H1 (cell line): Measurements from ENCODE around the gene ANKMY2. TPM values are rescaled to one million over a fixed set of nuclear protein-coding genes. Genes with fewer than 3 reads are reported as not detected.

Experiments
- CTCF ChIA-PET: fragments of 300-600 bp; sonication (Branson Sonifier 250); formaldehyde crosslinking; loops from one replicate; lab custom pipeline; 2021; ENCODE audit not compliant: partially characterized antibody; lab: Charles Lee
- POLR2A ChIA-PET: fragments of 300-600 bp; sonication (Branson Sonifier 250); formaldehyde crosslinking; loops from one replicate; lab custom pipeline; 2021; ENCODE audit warnings: inconsistent platforms; ENCODE audit not compliant: partially characterized antibody; lab: Charles Lee
- DNase-seq, 2 experiments: peaks; one replicate each; pipeline versions ENCODE4 v3.0.0 to v3.0.0-alpha.2; 2010 to 2022; ENCODE audit warnings: low spot score in 2 of 2, low read depth in 1 of 2, mixed read lengths in 1 of 2
- FAIRE-seq: peaks from 2 replicates; lab custom pipeline; 2011; peaks lifted over from hg19 to GRCh38; lab: Jason Lieb, UNC
- H2AFZ ChIP-seq: 2 replicates; pipeline ENCODE4 v1.8.1; 2012; ENCODE audit warnings: low read length, inconsistent platforms
- H2AK5ac ChIP-seq: 2 replicates; pipeline ENCODE4 v1.6.1; 2013; ENCODE audit warnings: low read depth, low read length
- H2BK120ac ChIP-seq: replicated peaks from 2 replicates; pipeline ENCODE3; 2013; ENCODE audit warnings: low read depth, low read length, inconsistent platforms
- H2BK12ac ChIP-seq: 2 replicates; pipeline ENCODE4 v1.6.1; 2013; ENCODE audit warnings: low read depth, low read length
- H2BK15ac ChIP-seq: 2 replicates; pipeline ENCODE4 v1.6.1; 2013; ENCODE audit warnings: low read length
- H2BK20ac ChIP-seq: 2 replicates; pipeline ENCODE4 v1.6.1; 2013; ENCODE audit warnings: low read length
- H2BK5ac ChIP-seq: 2 replicates; pipeline ENCODE4 v1.6.1; 2013; ENCODE audit warnings: low read depth, low read length
- H3K14ac ChIP-seq: 2 replicates; pipeline ENCODE4 v1.6.1; 2013; ENCODE audit warnings: inconsistent platforms; ENCODE audit not compliant: insufficient read length
- H3K18ac ChIP-seq: 2 replicates; pipeline ENCODE4 v1.6.1; 2013; ENCODE audit warnings: low read length; ENCODE audit errors: extremely low read depth
- H3K23ac ChIP-seq: 2 replicates; pipeline ENCODE4 v1.6.1; 2013; ENCODE audit warnings: inconsistent platforms; ENCODE audit not compliant: insufficient read length
- H3K23me2 ChIP-seq: 2 replicates; pipeline ENCODE4 v1.6.1; 2013; ENCODE audit warnings: low read depth, low read length
- H3K27ac ChIP-seq: 2 replicates; pipeline ENCODE4 v1.6.1; 2011; ENCODE audit warnings: low read depth, low read length, inconsistent platforms
- H3K27me3 ChIP-seq, 4 experiments: replicated peaks in 1 of 4; 1 replicate in 1 of 4; 2 replicates in 3 of 4; pipeline versions ENCODE4 v1.6.1 to v1.8.1; 2011 to 2013; ENCODE audit warnings: low read length in 3 of 4, mild to moderate bottlenecking in 3 of 4, inconsistent platforms in 2 of 4, mixed read lengths in 2 of 4, moderate library complexity in 1 of 4; ENCODE audit not compliant: control insufficient read depth in 3 of 4, insufficient read depth in 3 of 4; ENCODE audit errors: extremely low read depth in 1 of 4
- H3K36me3 ChIP-seq, 4 experiments: 2 replicates each; pipeline versions ENCODE4 v1.6.1 to v1.8.1; 2011 to 2013; ENCODE audit warnings: mild to moderate bottlenecking in 4 of 4, low read length in 3 of 4, moderate library complexity in 2 of 4, control low read depth in 1 of 4, inconsistent platforms in 1 of 4; ENCODE audit not compliant: insufficient read depth in 4 of 4, control insufficient read depth in 2 of 4
- H3K4ac ChIP-seq: replicated peaks from 2 replicates; pipeline ENCODE3; 2013; ENCODE audit warnings: low read length, low read depth, mixed read lengths, inconsistent platforms; ENCODE audit not compliant: insufficient read length
- H3K4me1 ChIP-seq, 4 experiments: replicated peaks in 1 of 4; 1 replicate in 1 of 4; 2 replicates in 3 of 4; pipeline versions ENCODE4 v1.6.1 to v1.8.1; 2011 to 2013; ENCODE audit warnings: low read length in 3 of 4, inconsistent platforms in 2 of 4, mixed read lengths in 1 of 4; ENCODE audit not compliant: insufficient read depth in 4 of 4, control insufficient read depth in 3 of 4
- H3K4me2 ChIP-seq, 2 experiments: 2 replicates each; pipeline versions ENCODE4 v1.6.1 to v1.8.1; 2011 to 2013; ENCODE audit warnings: low read depth in 2 of 2, low read length in 2 of 2, control low read depth in 1 of 2, inconsistent platforms in 1 of 2, mild to moderate bottlenecking in 1 of 2; ENCODE audit not compliant: insufficient read depth in 1 of 2
- H3K4me3 ChIP-seq, 4 experiments: fragments of 200-600, 300-600 bp in 1 of 4; sonication (generic), shearing (Covaris generic), sonication (Bioruptor Twin) in 1 of 4; 2 replicates each; pipeline versions ENCODE4 v1.5.1 to v1.8.1; 2011 to 2016; ENCODE audit warnings: low read length in 4 of 4, low read depth in 3 of 4, control low read depth in 2 of 4, inconsistent platforms in 2 of 4, mild to moderate bottlenecking in 2 of 4, mixed read lengths in 1 of 4, moderate library complexity in 1 of 4; ENCODE audit not compliant: insufficient read depth in 2 of 4; ENCODE audit errors: extremely low read depth in 1 of 4
- H3K56ac ChIP-seq: replicated peaks from 2 replicates; pipeline ENCODE3; 2013; ENCODE audit warnings: low read depth, mild to moderate bottlenecking, mixed read lengths, low read length, inconsistent platforms; ENCODE audit not compliant: insufficient read length
- H3K79me1 ChIP-seq: 2 replicates; pipeline ENCODE4 v1.6.1; 2013; ENCODE audit warnings: low read depth, low read length, control low read depth
- H3K79me2 ChIP-seq, 2 experiments: 2 replicates each; pipeline versions ENCODE4 v1.6.1 to v1.8.1; 2012 to 2013; ENCODE audit warnings: low read length in 2 of 2, mild to moderate bottlenecking in 2 of 2, inconsistent platforms in 1 of 2; ENCODE audit not compliant: insufficient read depth in 2 of 2, control insufficient read depth in 1 of 2
- H3K9ac ChIP-seq, 4 experiments: replicated peaks in 1 of 4; 1 replicate in 1 of 4; 2 replicates in 3 of 4; pipeline versions ENCODE4 v1.6.1 to v1.8.1; 2011 to 2013; ENCODE audit warnings: low read depth in 3 of 4, low read length in 3 of 4, control low read depth in 2 of 4, mild to moderate bottlenecking in 2 of 4, moderate library complexity in 2 of 4, inconsistent platforms in 1 of 4; ENCODE audit errors: extremely low read depth in 1 of 4
- H3K9me3 ChIP-seq, 2 experiments: 2 replicates each; pipeline versions ENCODE4 v1.6.1 to v1.8.1; 2012 to 2013; ENCODE audit warnings: mild to moderate bottlenecking in 2 of 2, moderate library complexity in 2 of 2, control low read depth in 1 of 2, inconsistent platforms in 1 of 2, low read depth in 1 of 2, low read length in 1 of 2, mixed read lengths in 1 of 2; ENCODE audit not compliant: insufficient read depth in 2 of 2
- H4K20me1 ChIP-seq, 2 experiments: replicated peaks in 1 of 2; 2 replicates each; pipeline versions ENCODE3 to v1.8.1; 2011 to 2013; ENCODE audit warnings: inconsistent platforms in 2 of 2, low read length in 2 of 2, mild to moderate bottlenecking in 1 of 2; ENCODE audit not compliant: insufficient read depth in 2 of 2, control insufficient read depth in 1 of 2
- H4K5ac ChIP-seq: 2 replicates; pipeline ENCODE4 v1.6.1; 2013; ENCODE audit warnings: low read length, low read depth, mixed read lengths, inconsistent platforms; ENCODE audit not compliant: insufficient read length
- H4K8ac ChIP-seq: 2 replicates; pipeline ENCODE4 v1.8.0; 2013; ENCODE audit warnings: mild to moderate bottlenecking, moderate library complexity, low read length, inconsistent platforms; ENCODE audit not compliant: insufficient read depth; ENCODE audit errors: extremely low read depth
- H4K91ac ChIP-seq: replicated peaks from 2 replicates; pipeline ENCODE3; 2013; ENCODE audit warnings: low read length, mixed read lengths, inconsistent platforms; ENCODE audit not compliant: insufficient read length
- CHD2 ChIP-seq: IDR thresholded peaks from 2 replicates; pipeline ENCODE4 v1.6.1; 2012; ENCODE audit warnings: low read length, improper control_type of control experiment
- CREB1 ChIP-seq: IDR thresholded peaks from 2 replicates; pipeline ENCODE4 v1.6.1; 2012; ENCODE audit warnings: inconsistent platforms
- E2F6 ChIP-seq: IDR thresholded peaks from 2 replicates; pipeline ENCODE4 v1.6.1; 2012; ENCODE audit warnings: inconsistent platforms
- GTF2F1 ChIP-seq: IDR thresholded peaks from 2 replicates; pipeline ENCODE4 v1.6.1; 2012; ENCODE audit warnings: low read depth, low read length, improper control_type of control experiment, borderline replicate concordance
- JUN ChIP-seq: IDR thresholded peaks from 2 replicates; pipeline ENCODE4 v1.6.1; 2011; ENCODE audit warnings: low read depth, mild to moderate bottlenecking, improper control_type of control experiment, low read length
- PHF8 ChIP-seq: fragments of 200-600 bp; sonication (generic); conservative IDR thresholded peaks from 2 replicates; pipeline ENCODE4 v1.7.1; 2012; ENCODE audit warnings: low read depth, mild to moderate bottlenecking, inconsistent platforms, low read length, moderate library complexity
- RAD21 ChIP-seq, 2 experiments: IDR thresholded peaks in 1 of 2; conservative IDR thresholded peaks in 1 of 2; 2 replicates each; pipeline ENCODE4 v1.6.1; 2011; ENCODE audit warnings: low read depth in 2 of 2, low read length in 2 of 2, improper control_type of control experiment in 1 of 2, inconsistent platforms in 1 of 2, mild to moderate bottlenecking in 1 of 2, moderate library complexity in 1 of 2
- RNF2 ChIP-seq: fragments of 200-900, 300-1000 bp; sonication (generic); IDR thresholded peaks from 2 replicates; pipeline ENCODE4 v1.7.1; 2016; ENCODE audit warnings: borderline replicate concordance, low read depth, mild to moderate bottlenecking, antibody characterized with exemption, low read length; ENCODE audit not compliant: poor library complexity, severe bottlenecking; ENCODE audit errors: missing control alignments
- SIN3A ChIP-seq, 2 experiments: IDR thresholded peaks in 1 of 2; conservative IDR thresholded peaks in 1 of 2; 2 replicates each; pipeline ENCODE4 v1.6.1; 2011 to 2012; ENCODE audit warnings: low read length in 2 of 2, improper control_type of control experiment in 1 of 2, low read depth in 1 of 2, mild to moderate bottlenecking in 1 of 2
- USF2 ChIP-seq: IDR thresholded peaks from 2 replicates; pipeline ENCODE4 v1.6.1; 2011; ENCODE audit warnings: low read length, improper control_type of control experiment
- YY1 ChIP-seq: IDR thresholded peaks from 2 replicates; pipeline ENCODE4 v1.6.1; 2011; ENCODE audit warnings: low read depth, mild to moderate bottlenecking, low read length
- ZNF274 ChIP-seq: IDR thresholded peaks from 2 replicates; pipeline ENCODE4 v1.7.0; 2012; ENCODE audit warnings: low read length, borderline replicate concordance; ENCODE audit errors: extremely low read depth
- WGBS, 2 experiments: shearing (Covaris generic) in 1 of 2; methylation state at CpG; one replicate each; pipeline versions ENCODE4 v1.1.6 to v1.1.7; 2013 to 2015; ENCODE audit warnings: low lambda C conversion rate in 2 of 2, mixed read lengths in 2 of 2, inconsistent platforms in 1 of 2, low coverage in 1 of 2, missing lambda C conversion rate in 1 of 2; ENCODE audit not compliant: insufficient replicate concordance in 2 of 2, insufficient coverage in 1 of 2, insufficient read length in 1 of 2; ENCODE audit errors: extremely low coverage in 1 of 2, missing lambda C conversion rate in 1 of 2; 5-methylcytosine and 5-hydroxymethylcytosine counted together
- polyA plus RNA-seq, 7 experiments: library from polyadenylated mRNA; depleted of rRNA in 3 of 7; stranded (reverse) in 5 of 7; unstranded in 2 of 7; fragments of >200 nt in 5 of 7; fragments of 200-250 nt in 2 of 7; gene quantifications; 1 replicate in 5 of 7; 2 replicates in 1 of 7; 4 replicates in 1 of 7; pipeline versions ENCODE4 v1.2.1 to v1.2.3, GENCODE V29; 2011 to 2013; ENCODE audit warnings: missing spikeins in 2 of 7, mixed read lengths in 2 of 7
- total RNA-seq: library from RNA; stranded (reverse); fragmentation: NEBNext Ultra II Directional; extraction: Animal tissue kit (Norgen Biotek cat#: 25700); gene quantifications from 2 replicates; pipeline ENCODE4 v1.2.1, GENCODE V29; 2021

Gene ANKMY2
- total and polyA plus RNA-seq, 2 of the 8 experiments (the other 6 are each of a cell fraction or from before 2014, with no cell fraction given), result 5.2 to 9.3 TPM

- Histone ChIP-seq H2AFZ (no peak overlapping the region), H4K8ac (no peak overlapping the region), H4K91ac (no peak overlapping the region), H3K14ac (no peak overlapping the region), H2BK15ac (no peak overlapping the region), H3K79me1 (no peaks in the 10 kb centered on the region), H2BK12ac (no peak overlapping the region), H3K23ac (no peak overlapping the region), H3K27me3 (no peaks in the 10 kb centered on the region), H2BK120ac (no peak overlapping the region), H4K20me1 (no peaks in the 10 kb centered on the region), H3K4me2 (no peak overlapping the region), H3K9me3 (0 out of 4 replicates have a peak, but pooled peaks cover 0 to 3% of the 10 kb centered on the region in 2 experiments), H2BK5ac (no peak overlapping the region), H3K23me2 (0 out of 2 replicates have a peak, but pooled peaks cover 2% of the 10 kb centered on the region), H4K5ac (no peak overlapping the region), H2AK5ac (no peak overlapping the region), H2BK20ac (no peak overlapping the region), H3K4me3 (no peak overlapping the region), H3K18ac (no peak overlapping the region), H3K27ac (no peak overlapping the region), H3K4ac (no peak overlapping the region), H3K56ac (no peak overlapping the region), H3K36me3 (no peaks in the 10 kb centered on the region), H3K9ac (no peak overlapping the region), H3K79me2 (no peaks in the 10 kb centered on the region), H3K4me1 (no peaks in the 10 kb centered on the region)
- DNase-seq (no peak), FAIRE-seq (no peak)
- 95% methylated on average over 1 of the region's 1 CpG; no CpG with 5 or more reads in 1 of the 2 experiments for WGBS, 2 experiments
- POLR2A ChIA-PET, result no interaction called here
- CTCF ChIA-PET, result no interaction called here
- no peak for TF ChIP-seq RNF2
- TF ChIP-seq JUN, result no peak
- no peak for TF ChIP-seq PHF8
- TF ChIP-seq SIN3A (conservative IDR thresholded peaks at IDR 0.05 in 1 of 2, IDR thresholded peaks at IDR 0.05 in 1 of 2; ENCODE audit: low read depth in 1 of 2, low read length in 2 of 2), result no peak
- TF ChIP-seq E2F6, result no peak
- no peak for TF ChIP-seq CHD2
- no peak for TF ChIP-seq GTF2F1
- TF ChIP-seq RAD21 (IDR thresholded peaks at IDR 0.05 in 1 of 2, conservative IDR thresholded peaks at IDR 0.05 in 1 of 2; ENCODE audit: low read depth in 2 of 2, low read length in 2 of 2), result no peak
- TF ChIP-seq YY1, result no peak
- no peak for TF ChIP-seq CREB1
- no peak for TF ChIP-seq ZNF274
- no peak for TF ChIP-seq USF2
Measured at GRCh38 chr7:16581286-16581685, 64.3 kb downstream of the ANKMY2 start.
